Suprapubic skin (tissue), 4 donors: ENCODE data around the gene COMT. TPM values are rescaled to one million over a fixed set of nuclear protein-coding genes. Genes with fewer than 3 reads are reported as not detected.
A peak's percentile ranks its signal among the peaks of the same experiment; 100 is the strongest.

ENCODE experiments used
- DNase-seq, 2 donors: peaks; one replicate each; pipeline ENCODE4 v3.0.0-alpha.2; 2019; ENCODE audit warnings: low spot score in 2 of 2
- H3K27ac ChIP-seq: fragments of 200-600 bp; sonication (generic); one replicate; pipeline ENCODE4 v1.5.1; 2019
- H3K27me3 ChIP-seq: fragments of 200-600 bp; sonication (generic); one replicate; pipeline ENCODE4 v1.5.1; 2019
- H3K36me3 ChIP-seq: fragments of 200-600 bp; sonication (generic); one replicate; pipeline ENCODE4 v1.5.1; 2019
- H3K4me1 ChIP-seq: fragments of 200-600 bp; sonication (generic); one replicate; pipeline ENCODE4 v1.5.1; 2019
- H3K4me3 ChIP-seq: fragments of 200-600 bp; sonication (generic); one replicate; pipeline ENCODE4 v1.5.1; 2019; ENCODE audit warnings: mild to moderate bottlenecking
- H3K9me3 ChIP-seq: fragments of 200-600 bp; sonication (generic); one replicate; pipeline ENCODE4 v1.5.1; 2019
- CTCF ChIP-seq, 2 donors: fragments of 200-600 bp in 1 of 2; fragments of 450-650 bp in 1 of 2; sonication (generic) in 1 of 2; IDR thresholded peaks; one replicate each; pipeline ENCODE4 v1.5.1; 2016 to 2019; ENCODE audit warnings: antibody characterized with exemption in 2 of 2, mild to moderate bottlenecking in 1 of 2, moderate library complexity in 1 of 2
- EP300 ChIP-seq: sonication (generic); formaldehyde crosslinking; IDR thresholded peaks from one replicate; pipeline ENCODE4 v1.6.1; 2017; ENCODE audit warnings: antibody characterized with exemption
- POLR2A ChIP-seq, 2 donors: fragments of 450-650 bp; IDR thresholded peaks; one replicate each; pipeline ENCODE4 v1.6.1; 2017; ENCODE audit warnings: antibody characterized with exemption in 2 of 2, mild to moderate bottlenecking in 2 of 2, moderate library complexity in 2 of 2
- POLR2AphosphoS5 ChIP-seq, 3 donors: sonication (generic); formaldehyde crosslinking; IDR thresholded peaks; one replicate each; pipeline ENCODE4 v1.6.1; 2017; ENCODE audit warnings: antibody characterized with exemption in 3 of 3
- WGBS: methylation state at CpG from one replicate; pipeline ENCODE4 v1.1.5; 2018; 5-methylcytosine and 5-hydroxymethylcytosine counted together
- total RNA-seq, 4 donors: library from RNA; depleted of rRNA; stranded (reverse); fragments of >200 nt; gene quantifications; one replicate each; pipeline ENCODE4 v1.1.0, GENCODE V29; 2016

Gene COMT
- total RNA-seq, 4 donors from 2014 or later = 206 to 293 (median 246) TPM

GRCh38 chr22:19984201-19984753 is 42.7 kb downstream of the COMT start:
- no peak for TF ChIP-seq EP300
- Histone ChIP-seq H3K36me3 (peaks cover 29% of the 10 kb centered on the region), H3K4me1 (peaks cover 41% of the 10 kb centered on the region), H3K9me3 (no peaks in the 10 kb centered on the region), H3K4me3 (no peak overlapping the region), H3K27ac (no peak overlapping the region), H3K27me3 (no peaks in the 10 kb centered on the region)
- 35% methylated on average over 11 of the region's 19 CpGs for WGBS
- DNase-seq = no peak

GRCh38 chr22:19984851-19985811 is 43.6 kb downstream of the COMT start:
- Histone ChIP-seq H3K27ac (no peak overlapping the region), H3K36me3 (peaks cover 20% of the 10 kb centered on the region), H3K4me1 (peaks cover 41% of the 10 kb centered on the region), H3K9me3 (no peaks in the 10 kb centered on the region), H3K27me3 (no peaks in the 10 kb centered on the region), H3K4me3 (no peak overlapping the region)
- WGBS = 66% methylated on average over 6 of the region's 11 CpGs
- TF ChIP-seq POLR2A (IDR thresholded peaks at IDR 0.05) (no peak), CTCF (IDR thresholded peaks at IDR 0.05) (no peak), EP300 (no peak), POLR2AphosphoS5 (IDR thresholded peaks at IDR 0.05) (no peak)
- DNase-seq = no peak

GRCh38 chr22:19986011-19986409 is 44.4 kb downstream of the COMT start:
- Histone ChIP-seq H3K36me3 (peaks cover 11% of the 10 kb centered on the region), H3K9me3 (no peaks in the 10 kb centered on the region), H3K4me3 (peak overlapping the region; percentile 75), H3K4me1 (peaks cover 41% of the 10 kb centered on the region), H3K27ac (no peak overlapping the region), H3K27me3 (no peaks in the 10 kb centered on the region)
- TF ChIP-seq CTCF (IDR thresholded peaks at IDR 0.05) (no peak), POLR2A (IDR thresholded peaks at IDR 0.05) (no peak), EP300 (no peak), POLR2AphosphoS5 (IDR thresholded peaks at IDR 0.05) (no peak)
- no CpG with 5 or more reads among the region's 2 CpGs for WGBS
- no peak for DNase-seq

- H3K4me3 ChIP-seq = peak overlapping the region; percentile 75
- TF ChIP-seq POLR2A (IDR thresholded peaks at IDR 0.05) (no peak), POLR2AphosphoS5 (IDR thresholded peaks at IDR 0.05) (no peak), EP300 (no peak), CTCF (IDR thresholded peaks at IDR 0.05) (no peak)
- DNase-seq = no peak
- no peaks in the 10 kb centered on the region for H3K9me3 ChIP-seq
- WGBS = no CpG with 5 or more reads among the region's 76 CpGs
- no peaks in the 10 kb centered on the region for H3K27me3 ChIP-seq
- H3K4me1 ChIP-seq = peaks cover 41% of the 10 kb centered on the region
- peaks cover 5% of the 10 kb centered on the region for H3K36me3 ChIP-seq
- H3K27ac ChIP-seq = peak overlapping the region; percentile 73
These were observed 45.1 kb downstream of the COMT start for GRCh38 chr22:19986410-19987341.

- TF ChIP-seq CTCF (IDR thresholded peaks at IDR 0.05) (no peak), EP300 (no peak), POLR2A (IDR thresholded peaks at IDR 0.05) (no peak), POLR2AphosphoS5 (IDR thresholded peaks at IDR 0.05) (no peak)
- Histone ChIP-seq H3K27ac (no peak overlapping the region), H3K4me1 (peaks cover 41% of the 10 kb centered on the region), H3K36me3 (no peaks in the 10 kb centered on the region), H3K4me3 (peak overlapping the region; percentile 75), H3K9me3 (no peaks in the 10 kb centered on the region), H3K27me3 (no peaks in the 10 kb centered on the region)
- no peak for DNase-seq
- WGBS = 76% methylated on average over 6 of the region's 24 CpGs
These were observed 46.1 kb downstream of the COMT start for GRCh38 chr22:19987394-19988306.
